Bronchial epithelial cell (primary cell): Measurements from ENCODE around the gene IGF2BP2. TPM values are rescaled to one million over a fixed set of nuclear protein-coding genes. Genes with fewer than 3 reads are reported as not detected.

Source experiments
- DNase-seq: peaks from one replicate; pipeline ENCODE4 v3.0.0-alpha.2; 2010; ENCODE audit warnings: low read depth
- FAIRE-seq: peaks from 2 replicates; lab custom pipeline; 2011; peaks lifted over from hg19 to GRCh38; lab: Jason Lieb, UNC
- H3K27me3 ChIP-seq: 2 replicates; pipeline ENCODE4 v1.5.1; 2011; ENCODE audit warnings: low read length; ENCODE audit not compliant: control insufficient read depth, insufficient read depth
- H3K36me3 ChIP-seq: 2 replicates; pipeline ENCODE4 v1.5.1; 2011; ENCODE audit warnings: low read length; ENCODE audit not compliant: control insufficient read depth, insufficient read depth
- H3K4me3 ChIP-seq: 2 replicates; pipeline ENCODE4 v1.5.1; 2011; ENCODE audit warnings: mild to moderate bottlenecking, low read depth, low read length, control low read depth
- total RNA-seq: library from RNA; depleted of rRNA; stranded (reverse); fragments of >200 nt; gene quantifications from 2 replicates; pipeline ENCODE4 v1.2.1, GENCODE V29; 2014
- TF ChIP-seq, protein P1 (sequence below): IDR thresholded peaks from 2 replicates; pipeline ENCODE4 v1.5.1; 2011; ENCODE audit warnings: mild to moderate bottlenecking, moderate library complexity, low read length, control low read depth, inconsistent platforms; ENCODE audit not compliant: insufficient read depth, severe bottlenecking

IGF2BP2 gene
- total RNA-seq, 1 donor from 2014 or later = 37.1 TPM

DNA sequence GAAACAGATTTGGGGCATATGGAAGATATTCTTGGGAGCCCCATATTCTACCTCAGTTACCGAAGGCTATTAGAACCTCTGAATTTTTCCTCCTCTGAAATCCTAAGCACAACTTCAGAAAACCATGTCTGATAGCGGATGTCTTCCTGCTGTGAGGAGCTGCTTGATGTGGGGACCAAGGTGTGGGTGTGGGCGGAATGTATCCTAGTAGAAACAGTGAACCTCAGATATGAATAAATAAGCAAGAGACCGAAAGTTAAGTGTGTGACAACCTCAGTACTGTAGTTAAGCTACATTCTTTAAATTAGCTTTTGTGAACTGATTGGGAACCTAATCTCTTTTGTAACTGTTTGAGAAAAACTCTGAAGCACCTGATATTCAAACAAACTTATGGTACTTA is 191.8 kb downstream of the IGF2BP2 start:
- TF ChIP-seq, protein P1, sequence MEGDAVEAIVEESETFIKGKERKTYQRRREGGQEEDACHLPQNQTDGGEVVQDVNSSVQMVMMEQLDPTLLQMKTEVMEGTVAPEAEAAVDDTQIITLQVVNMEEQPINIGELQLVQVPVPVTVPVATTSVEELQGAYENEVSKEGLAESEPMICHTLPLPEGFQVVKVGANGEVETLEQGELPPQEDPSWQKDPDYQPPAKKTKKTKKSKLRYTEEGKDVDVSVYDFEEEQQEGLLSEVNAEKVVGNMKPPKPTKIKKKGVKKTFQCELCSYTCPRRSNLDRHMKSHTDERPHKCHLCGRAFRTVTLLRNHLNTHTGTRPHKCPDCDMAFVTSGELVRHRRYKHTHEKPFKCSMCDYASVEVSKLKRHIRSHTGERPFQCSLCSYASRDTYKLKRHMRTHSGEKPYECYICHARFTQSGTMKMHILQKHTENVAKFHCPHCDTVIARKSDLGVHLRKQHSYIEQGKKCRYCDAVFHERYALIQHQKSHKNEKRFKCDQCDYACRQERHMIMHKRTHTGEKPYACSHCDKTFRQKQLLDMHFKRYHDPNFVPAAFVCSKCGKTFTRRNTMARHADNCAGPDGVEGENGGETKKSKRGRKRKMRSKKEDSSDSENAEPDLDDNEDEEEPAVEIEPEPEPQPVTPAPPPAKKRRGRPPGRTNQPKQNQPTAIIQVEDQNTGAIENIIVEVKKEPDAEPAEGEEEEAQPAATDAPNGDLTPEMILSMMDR = no peak
- Histone ChIP-seq H3K4me3 (no peak overlapping the region), H3K27me3 (no peaks in the 10 kb centered on the region), H3K36me3 (no peaks in the 10 kb centered on the region)
- FAIRE-seq = no peak
- no peak for DNase-seq

DNA sequence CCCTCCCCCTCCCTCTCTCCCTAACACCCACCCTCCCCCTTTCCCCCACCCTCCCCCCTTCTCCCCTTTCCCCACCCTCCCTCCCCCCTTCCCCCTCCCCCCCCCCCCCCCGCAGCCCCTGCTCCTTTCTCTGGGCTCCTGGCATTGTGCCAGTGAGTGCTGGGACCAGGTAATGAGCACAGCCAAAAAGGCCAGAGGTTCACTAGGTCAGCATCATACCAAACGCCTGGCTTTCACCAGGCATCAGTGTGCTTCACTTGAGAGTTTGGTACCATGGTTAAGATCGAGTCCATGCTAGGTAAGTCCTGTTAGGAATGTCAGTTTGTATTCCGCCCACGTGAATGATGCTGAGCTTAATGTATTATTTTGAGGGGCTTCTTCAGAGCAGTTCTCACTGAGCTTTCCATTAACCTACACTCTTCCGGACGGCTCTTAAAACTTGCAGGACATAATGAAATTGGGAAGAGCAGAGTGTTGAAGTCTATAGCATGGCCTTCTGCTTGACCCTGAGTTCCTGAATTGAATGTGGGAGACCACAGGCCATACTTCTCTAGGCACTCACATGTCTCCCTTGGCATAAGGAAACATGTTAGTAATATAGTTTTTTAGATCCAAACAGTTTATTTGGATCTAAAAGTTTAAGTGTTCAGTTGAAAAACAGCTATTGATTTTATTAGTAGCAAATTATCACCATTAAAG is 193.2 kb downstream of the IGF2BP2 start:
- TF ChIP-seq, protein P1 = no peak

DNA sequence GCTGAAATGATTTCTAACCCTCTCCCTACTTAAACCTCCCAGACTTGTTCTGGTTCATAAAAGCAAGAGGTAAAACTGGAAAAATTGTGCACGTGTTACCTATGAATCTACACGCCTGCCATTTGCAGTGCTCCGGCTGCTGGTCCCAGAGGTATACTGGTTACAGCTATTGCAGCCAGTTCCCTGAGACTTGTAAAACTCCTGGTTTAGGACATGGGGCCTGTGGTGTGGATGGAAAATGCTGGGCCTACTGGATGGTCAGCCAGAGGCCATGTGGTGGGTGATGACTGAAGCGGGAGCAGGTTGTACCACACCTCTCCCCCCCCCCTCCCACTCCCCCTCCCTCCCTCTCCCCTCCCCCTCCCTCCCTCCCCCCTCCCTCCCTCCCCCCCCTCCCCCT is 193.7 kb downstream of the IGF2BP2 start:
- Histone ChIP-seq H3K4me3 (no peak overlapping the region), H3K27me3 (no peaks in the 10 kb centered on the region), H3K36me3 (no peaks in the 10 kb centered on the region)
- DNase-seq = no peak
- no peak for FAIRE-seq
- TF ChIP-seq, protein P1 = no peak

More for the DNA sequence above, 193.2 kb downstream of the IGF2BP2 start:
- Histone ChIP-seq H3K4me3 (no peak overlapping the region), H3K36me3 (no peaks in the 10 kb centered on the region), H3K27me3 (no peaks in the 10 kb centered on the region)
- DNase-seq (no peak), FAIRE-seq (no peak)

DNA sequence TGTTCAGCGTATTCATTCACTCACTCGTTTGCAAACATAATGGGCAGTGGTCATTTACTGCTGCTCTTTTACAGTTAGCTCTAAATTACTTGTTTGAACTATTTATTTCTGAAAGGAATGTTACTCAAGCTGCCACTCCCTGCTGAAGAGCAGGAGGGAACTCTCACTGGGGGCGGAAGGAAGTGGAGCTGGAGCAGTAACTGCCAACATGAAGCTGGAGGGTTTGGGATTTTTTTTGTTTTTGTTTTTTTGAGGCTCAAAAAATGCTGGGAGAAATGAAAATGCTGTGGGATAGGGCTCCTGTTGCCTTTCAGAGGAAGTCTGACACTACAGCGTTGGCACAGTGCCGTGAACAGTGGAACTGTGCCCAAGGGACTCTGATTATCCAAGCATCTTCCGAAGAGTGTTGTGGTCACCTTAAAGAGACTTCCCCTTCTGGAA is 194.6 kb downstream of the IGF2BP2 start:
- Histone ChIP-seq H3K27me3 (no peaks in the 10 kb centered on the region), H3K4me3 (no peak overlapping the region), H3K36me3 (peaks cover 3% of the 10 kb centered on the region)
- TF ChIP-seq, protein P1 = no peak
- FAIRE-seq (no peak), DNase-seq (peak; percentile 34)

DNA sequence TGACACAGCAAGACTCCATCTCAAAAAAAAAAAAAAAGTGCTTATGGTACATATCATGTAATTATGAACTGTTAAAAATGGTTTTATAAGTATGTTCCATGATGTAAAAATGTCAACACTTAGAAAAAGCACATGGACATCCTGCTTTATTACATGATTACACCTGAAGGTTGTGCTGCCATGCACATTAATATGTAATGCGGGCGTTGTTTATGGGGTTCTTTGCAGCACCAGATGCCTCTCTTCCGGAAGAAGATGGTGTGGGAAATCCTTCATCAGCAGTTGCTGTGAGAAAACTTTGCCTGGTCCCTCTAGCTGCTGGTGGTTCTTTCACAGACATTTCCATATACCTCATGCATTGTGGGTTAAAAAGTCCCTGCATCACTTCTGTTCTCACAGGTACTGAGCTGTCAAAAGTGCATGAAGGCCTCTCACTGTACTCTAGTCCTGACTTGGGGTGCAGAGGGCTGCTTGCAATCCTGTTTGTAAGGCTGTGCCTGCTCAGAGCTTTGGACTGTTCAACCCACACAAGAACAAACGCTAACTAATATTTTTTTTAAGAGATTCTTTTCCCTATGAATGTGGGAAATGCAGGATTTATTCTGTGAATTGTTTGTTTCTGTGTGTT is 195.2 kb downstream of the IGF2BP2 start:
- peak; percentile 12 for DNase-seq
- TF ChIP-seq, protein P1 = no peak
- FAIRE-seq = no peak
- H3K36me3 ChIP-seq = peaks cover 3% of the 10 kb centered on the region
- H3K4me3 ChIP-seq = no peak overlapping the region
- no peaks in the 10 kb centered on the region for H3K27me3 ChIP-seq
